GM12801 (cell line): ENCODE results near the gene RLF.

ENCODE experiments used
- TF ChIP-seq, protein P1 (sequence below): IDR thresholded peaks from one replicate; pipeline ENCODE4 v1.5.1; 2011; ENCODE audit warnings: control low read depth; ENCODE audit not compliant: insufficient read length; ENCODE audit errors: extremely low read depth

RLF gene

GRCh38 chr1:40155135-40155534 is 6.1 kb upstream of the RLF start:
- TF ChIP-seq, protein P1, sequence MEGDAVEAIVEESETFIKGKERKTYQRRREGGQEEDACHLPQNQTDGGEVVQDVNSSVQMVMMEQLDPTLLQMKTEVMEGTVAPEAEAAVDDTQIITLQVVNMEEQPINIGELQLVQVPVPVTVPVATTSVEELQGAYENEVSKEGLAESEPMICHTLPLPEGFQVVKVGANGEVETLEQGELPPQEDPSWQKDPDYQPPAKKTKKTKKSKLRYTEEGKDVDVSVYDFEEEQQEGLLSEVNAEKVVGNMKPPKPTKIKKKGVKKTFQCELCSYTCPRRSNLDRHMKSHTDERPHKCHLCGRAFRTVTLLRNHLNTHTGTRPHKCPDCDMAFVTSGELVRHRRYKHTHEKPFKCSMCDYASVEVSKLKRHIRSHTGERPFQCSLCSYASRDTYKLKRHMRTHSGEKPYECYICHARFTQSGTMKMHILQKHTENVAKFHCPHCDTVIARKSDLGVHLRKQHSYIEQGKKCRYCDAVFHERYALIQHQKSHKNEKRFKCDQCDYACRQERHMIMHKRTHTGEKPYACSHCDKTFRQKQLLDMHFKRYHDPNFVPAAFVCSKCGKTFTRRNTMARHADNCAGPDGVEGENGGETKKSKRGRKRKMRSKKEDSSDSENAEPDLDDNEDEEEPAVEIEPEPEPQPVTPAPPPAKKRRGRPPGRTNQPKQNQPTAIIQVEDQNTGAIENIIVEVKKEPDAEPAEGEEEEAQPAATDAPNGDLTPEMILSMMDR = no peak

DNA sequence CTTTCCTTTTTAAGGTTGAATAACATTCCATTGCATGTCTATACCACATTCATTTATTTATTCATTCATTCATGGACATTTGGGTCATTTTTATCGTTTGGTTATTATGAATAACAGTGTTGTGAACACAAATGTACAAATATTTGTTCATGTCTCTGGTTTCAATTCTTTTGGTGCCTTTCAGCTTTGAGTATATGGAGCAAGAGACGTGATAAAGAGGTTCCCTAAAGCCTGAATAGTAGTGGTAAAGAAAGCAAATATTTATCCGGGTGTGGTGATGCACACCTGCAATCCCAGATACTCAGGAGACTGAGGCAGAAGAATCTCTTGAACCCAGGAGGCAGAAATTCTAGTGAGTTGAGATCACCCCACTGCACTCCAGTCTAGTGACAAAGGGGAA is 5.3 kb upstream of the RLF start:
- TF ChIP-seq, protein P1 = no peak

DNA sequence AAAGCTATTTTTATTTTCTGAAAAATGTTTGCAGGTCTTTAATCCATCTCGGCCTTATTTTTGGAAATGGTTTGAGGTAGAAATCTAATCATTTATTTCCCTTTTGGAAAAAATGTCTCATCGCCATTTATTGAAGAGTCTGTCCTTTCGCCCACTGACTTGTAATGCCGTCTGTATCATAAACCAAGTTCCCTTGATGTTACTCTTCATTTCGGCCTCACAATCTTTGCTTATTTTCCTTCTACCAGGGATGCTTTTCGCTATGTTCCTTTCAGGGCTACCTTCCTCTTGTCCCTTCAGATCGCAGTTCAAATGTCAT is 422 bp upstream of the RLF start:
- TF ChIP-seq, protein P1 = no peak

DNA sequence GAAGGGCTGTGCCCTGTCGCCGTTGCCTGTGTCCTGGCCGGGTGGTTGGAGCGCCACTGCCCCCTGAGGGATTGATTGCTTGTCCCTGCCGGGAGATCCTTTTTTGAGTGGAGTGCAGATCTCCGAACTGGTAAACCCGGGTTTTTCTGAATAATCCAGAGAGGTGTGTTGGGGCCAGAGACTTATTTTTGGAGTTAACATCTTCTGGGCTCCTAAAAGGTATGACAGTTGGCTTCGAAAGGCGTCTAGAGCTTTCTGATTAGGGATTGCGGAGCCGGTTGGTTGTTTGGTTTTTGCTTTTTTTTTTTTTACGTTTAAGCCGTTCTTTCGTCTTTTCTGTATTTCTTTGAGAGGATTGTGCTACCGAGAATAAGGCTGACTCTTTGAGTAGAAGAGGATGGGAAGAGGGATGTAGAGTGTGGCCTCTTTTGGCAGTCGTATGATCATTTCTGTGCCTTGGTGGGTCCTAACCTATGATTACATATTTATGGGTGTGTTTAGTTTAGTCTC is 756 bp downstream of the RLF start:
- TF ChIP-seq, protein P1 = no peak

- TF ChIP-seq, protein P1 = no peak
Measured at GRCh38 chr1:40162753-40163441, 1.7 kb downstream of the RLF start.

DNA sequence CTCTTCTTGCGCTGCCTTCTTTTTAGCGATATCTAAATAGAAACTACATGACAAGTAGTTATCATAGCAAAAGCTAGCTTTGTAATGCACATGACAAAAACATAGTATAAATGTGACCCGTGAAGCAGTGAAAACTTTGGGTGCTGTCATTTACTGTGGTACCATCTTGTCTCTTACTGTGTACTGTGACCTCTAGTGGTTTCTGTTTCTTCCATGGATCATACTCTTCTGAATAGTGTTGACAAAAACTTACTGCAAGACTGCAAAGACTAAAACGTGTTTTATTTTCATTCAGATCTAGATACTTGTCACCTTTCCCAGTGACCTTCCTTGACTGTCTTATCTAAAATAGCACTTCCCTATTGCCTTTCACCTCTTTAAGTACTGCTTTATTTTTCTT is 6.1 kb downstream of the RLF start:
- TF ChIP-seq, protein P1 = no peak

DNA sequence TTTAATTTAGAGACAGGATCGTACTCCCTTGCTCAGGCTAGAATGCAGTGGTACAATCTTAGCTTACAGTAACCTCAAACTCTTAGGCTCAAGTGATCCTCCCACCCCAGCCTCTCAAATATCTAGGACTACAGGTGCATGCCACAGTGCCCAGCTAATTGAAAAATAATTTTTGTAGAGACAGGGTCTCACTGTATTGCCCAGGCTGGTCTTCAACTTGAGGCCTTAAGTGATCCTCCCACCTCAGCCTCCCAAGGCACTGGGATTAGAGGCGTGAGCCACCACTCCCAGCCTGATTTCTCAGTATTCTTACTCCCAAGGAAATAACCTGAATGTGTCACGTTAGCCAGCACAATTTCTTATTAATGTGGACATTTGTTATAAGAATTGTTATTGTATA is 9.8 kb downstream of the RLF start:
- TF ChIP-seq, protein P1 = no peak

- TF ChIP-seq, protein P1 = no peak
Measured at GRCh38 chr1:40174788-40175187, 13.6 kb downstream of the RLF start.
